ENCODE results near the gene STEAP1B.
"Not testable (repeated sequence)": the region's sequence is repeated elsewhere in the genome, so short reads cannot be mapped to it uniquely, and the experiment has no call there.

Gene STEAP1B

GRCh38 chr7:22499888-22500689 lies at the start of gene STEAP1B:
TSS of gene STEAP1B (minus strand) at chr7:22500188. CDS start at chr7:22494855, 5,333 bp downstream.
- not testable (repeated sequence) for FAIRE-seq

- FAIRE-seq = no peak
Observed at GRCh38 chr7:22549051-22549450, 49.1 kb upstream of the STEAP1B start.

GRCh38 chr7:22548313-22548712 lies 48.3 kb upstream of the STEAP1B start:
- peak; percentile 23 for FAIRE-seq

GRCh38 chr7:22546769-22547168 lies 46.8 kb upstream of the STEAP1B start:
- FAIRE-seq = no peak

- FAIRE-seq = no peak
Observed at GRCh38 chr7:22545529-22545928, 45.5 kb upstream of the STEAP1B start.

GRCh38 chr7:22544245-22544644 lies 44.3 kb upstream of the STEAP1B start:
- no peak for FAIRE-seq

GRCh38 chr7:22543169-22543568 lies 43.2 kb upstream of the STEAP1B start:
- FAIRE-seq = no peak

- no peak for FAIRE-seq
Observed at GRCh38 chr7:22542669-22543068, 42.7 kb upstream of the STEAP1B start.

- FAIRE-seq = no peak
Observed at GRCh38 chr7:22542254-22542653, 42.3 kb upstream of the STEAP1B start.

GRCh38 chr7:22541789-22542188 lies 41.8 kb upstream of the STEAP1B start:
- FAIRE-seq = no peak

- FAIRE-seq = not testable (repeated sequence)
Observed at GRCh38 chr7:22528537-22528936, 28.5 kb upstream of the STEAP1B start.

- FAIRE-seq = not testable (repeated sequence)
Observed at GRCh38 chr7:22524353-22524947, 24.5 kb upstream of the STEAP1B start.

- peak; percentile 78 for FAIRE-seq
Observed at GRCh38 chr7:22523478-22524352, 23.7 kb upstream of the STEAP1B start.

GRCh38 chr7:22519560-22519959 lies 19.6 kb upstream of the STEAP1B start:
- not testable (repeated sequence) for FAIRE-seq

GRCh38 chr7:22516950-22517349 lies 17.0 kb upstream of the STEAP1B start:
- not testable (repeated sequence) for FAIRE-seq

- not testable (repeated sequence) for FAIRE-seq
Observed at GRCh38 chr7:22514963-22515362, 15.0 kb upstream of the STEAP1B start.

- FAIRE-seq = not testable (repeated sequence)
Observed at GRCh38 chr7:22507320-22507719, 7.3 kb upstream of the STEAP1B start.

- FAIRE-seq = not testable (repeated sequence)
Observed at GRCh38 chr7:22506316-22507020, 6.5 kb upstream of the STEAP1B start.

GRCh38 chr7:22504519-22504918 lies 4.5 kb upstream of the STEAP1B start:
- peak; percentile 57 for FAIRE-seq

- FAIRE-seq = not testable (repeated sequence)
Observed at GRCh38 chr7:22502104-22502503, 2.1 kb upstream of the STEAP1B start.

- peak; percentile 94 for FAIRE-seq
Observed at GRCh38 chr7:22501336-22501735, 1.3 kb upstream of the STEAP1B start.

- no peak for FAIRE-seq
Observed at GRCh38 chr7:22499044-22499443, 944 bp downstream of the STEAP1B start.

- not testable (repeated sequence) for FAIRE-seq
Observed at GRCh38 chr7:22496912-22497311, 3.1 kb downstream of the STEAP1B start.
